IMR-90 (cell line): ENCODE data around the gene NOC2L. TPM values are rescaled to one million over a fixed set of nuclear protein-coding genes. Genes with fewer than 3 reads are reported as not detected.

Experiments
- ATAC-seq: fragments of 200-7000 bp; cut with Tn5 transposase; 2 replicates; pipeline ENCODE4 v1.9.1; 2020; ENCODE audit warnings: low read depth, mild to moderate bottlenecking, moderate library complexity
- BruUV-seq: library from RNA; stranded (reverse); fragments of 400-500 nt; replicated peaks from 2 replicates; lab custom pipeline; 2021; lab: Mats Ljungman, UMichigan
- CTCF ChIA-PET: fragments of 300-600 bp; formaldehyde crosslinking; extraction: SDS; loops from one replicate; lab custom pipeline; 2021; ENCODE audit warnings: antibody characterized with exemption; lab: Yijun Ruan, JAX
- POLR2A ChIA-PET: fragments of 300-600 bp; sonication (Branson Sonifier 250); formaldehyde crosslinking; loops from one replicate; lab custom pipeline; 2022; ENCODE audit warnings: antibody characterized with exemption; ENCODE audit not compliant: unreplicated experiment; lab: Charles Lee
- DNase-seq: peaks from one replicate; pipeline ENCODE4 v3.0.0; 2013
- H2AFZ ChIP-seq: replicated peaks from 2 replicates; pipeline ENCODE3; 2013; ENCODE audit warnings: low read length, mild to moderate bottlenecking; ENCODE audit not compliant: poor library complexity
- H2AK5ac ChIP-seq: 2 replicates; pipeline ENCODE4 v1.6.1; 2013; ENCODE audit warnings: low read depth, low read length, inconsistent platforms
- H2AK9ac ChIP-seq: replicated peaks from 2 replicates; pipeline ENCODE3; 2013; ENCODE audit warnings: mild to moderate bottlenecking, low read depth, low read length, moderate library complexity; ENCODE audit not compliant: poor library complexity
- H2BK120ac ChIP-seq: 2 replicates; pipeline ENCODE4 v1.6.1; 2013; ENCODE audit warnings: low read depth, low read length, inconsistent platforms
- H2BK15ac ChIP-seq: 3 replicates; pipeline ENCODE4 v1.6.1; 2013; ENCODE audit warnings: low read depth, low read length, inconsistent platforms
- H2BK20ac ChIP-seq: 2 replicates; pipeline ENCODE4 v1.6.1; 2013; ENCODE audit warnings: low read depth, mild to moderate bottlenecking, inconsistent platforms, low read length, moderate library complexity
- H2BK5ac ChIP-seq: 2 replicates; pipeline ENCODE4 v1.6.1; 2013; ENCODE audit warnings: mild to moderate bottlenecking, low read depth, low read length, inconsistent platforms; ENCODE audit not compliant: poor library complexity, severe bottlenecking
- H3K14ac ChIP-seq: replicated peaks from 2 replicates; pipeline ENCODE4 v1.6.1; 2013; ENCODE audit warnings: low read depth, low read length, inconsistent platforms
- H3K18ac ChIP-seq: 2 replicates; pipeline ENCODE4 v1.6.1; 2013; ENCODE audit warnings: low read depth, low read length, control low read depth
- H3K23ac ChIP-seq: 2 replicates; pipeline ENCODE4 v1.6.1; 2013; ENCODE audit warnings: low read depth, low read length, inconsistent platforms
- H3K27ac ChIP-seq: 2 replicates; pipeline ENCODE4 v1.5.1; 2013; ENCODE audit warnings: mild to moderate bottlenecking, control low read depth, low read length; ENCODE audit not compliant: insufficient read depth
- H3K27me3 ChIP-seq: 2 replicates; pipeline ENCODE4 v1.6.1; 2013; ENCODE audit warnings: low read length; ENCODE audit not compliant: control insufficient read depth, insufficient read depth
- H3K36me3 ChIP-seq: 2 replicates; pipeline ENCODE4 v1.6.1; 2013; ENCODE audit warnings: low read length, mixed read lengths; ENCODE audit not compliant: control insufficient read depth, insufficient read depth
- H3K4ac ChIP-seq: 2 replicates; pipeline ENCODE4 v1.6.1; 2013; ENCODE audit warnings: low read depth, low read length, inconsistent platforms
- H3K4me1 ChIP-seq: 2 replicates; pipeline ENCODE4 v1.6.1; 2013; ENCODE audit warnings: low read length, mixed read lengths; ENCODE audit not compliant: control insufficient read depth, insufficient read depth
- H3K4me2 ChIP-seq: 2 replicates; pipeline ENCODE4 v1.6.1; 2013; ENCODE audit warnings: low read depth, mild to moderate bottlenecking, control low read depth, low read length, moderate library complexity
- H3K4me3 ChIP-seq: 2 replicates; pipeline ENCODE4 v1.5.1; 2013; ENCODE audit warnings: low read depth, mild to moderate bottlenecking, control low read depth, low read length, moderate library complexity; ENCODE audit not compliant: insufficient read depth
- H3K56ac ChIP-seq: 2 replicates; pipeline ENCODE4 v1.6.1; 2013; ENCODE audit warnings: low read length, inconsistent platforms; ENCODE audit not compliant: insufficient read depth; ENCODE audit errors: extremely low read depth
- H3K79me1 ChIP-seq, 2 experiments: 2 replicates each; pipeline ENCODE4 v1.6.1; 2013; ENCODE audit warnings: low read length in 2 of 2, inconsistent platforms in 1 of 2, low read depth in 1 of 2
- H3K9ac ChIP-seq: 2 replicates; pipeline ENCODE4 v1.6.1; 2013; ENCODE audit warnings: low read depth, low read length, control low read depth
- H3K9me1 ChIP-seq: 2 replicates; pipeline ENCODE4 v1.6.1; 2013; ENCODE audit warnings: low read length, inconsistent platforms; ENCODE audit not compliant: insufficient read depth
- H3K9me3 ChIP-seq: 2 replicates; pipeline ENCODE4 v1.6.1; 2013; ENCODE audit warnings: low read length; ENCODE audit not compliant: control insufficient read depth, insufficient read depth
- H4K20me1 ChIP-seq: 2 replicates; pipeline ENCODE4 v1.6.1; 2013; ENCODE audit warnings: low read length, inconsistent platforms; ENCODE audit not compliant: insufficient read depth
- H4K5ac ChIP-seq: 2 replicates; pipeline ENCODE4 v1.6.1; 2013; ENCODE audit warnings: mild to moderate bottlenecking, low read depth, low read length, control low read depth
- H4K8ac ChIP-seq, 2 experiments: 2 replicates each; pipeline ENCODE4 v1.6.1; 2013; ENCODE audit warnings: low read depth in 2 of 2, low read length in 2 of 2, control low read depth in 1 of 2, inconsistent platforms in 1 of 2
- H4K91ac ChIP-seq: 2 replicates; pipeline ENCODE4 v1.6.1; 2013; ENCODE audit warnings: low read depth, low read length, inconsistent platforms; ENCODE audit not compliant: insufficient read depth
- BHLHE40 ChIP-seq: fragments of 150-350 bp; IDR thresholded peaks from 2 replicates; pipeline ENCODE4 v1.6.1; 2016; ENCODE audit warnings: mild to moderate bottlenecking, low read depth, low read length
- CHD1 ChIP-seq: IDR thresholded peaks from 2 replicates; pipeline ENCODE4 v1.6.1; 2012; ENCODE audit warnings: low read depth, low read length, improper control_type of control experiment
- FOS ChIP-seq: fragments of 150-350 bp; IDR thresholded peaks from 2 replicates; pipeline ENCODE4 v1.6.1; 2016; ENCODE audit warnings: low read depth, low read length
- MAFK ChIP-seq: IDR thresholded peaks from 2 replicates; pipeline ENCODE4 v1.6.1; 2012; ENCODE audit warnings: low read depth, low read length, improper control_type of control experiment
- MAZ ChIP-seq: IDR thresholded peaks from 2 replicates; pipeline ENCODE4 v1.6.1; 2012; ENCODE audit warnings: low read depth, mild to moderate bottlenecking, low read length, improper control_type of control experiment, moderate library complexity, borderline replicate concordance
- MXI1 ChIP-seq: IDR thresholded peaks from 2 replicates; pipeline ENCODE4 v1.6.1; 2012; ENCODE audit warnings: low read depth, mild to moderate bottlenecking, low read length, moderate library complexity, borderline replicate concordance
- POLR2A ChIP-seq: IDR thresholded peaks from 2 replicates; pipeline ENCODE4 v1.6.1; 2012; ENCODE audit warnings: mild to moderate bottlenecking, low read depth, low read length
- RFX5 ChIP-seq: IDR thresholded peaks from 2 replicates; pipeline ENCODE4 v1.8.0; 2012; ENCODE audit warnings: low read depth, mild to moderate bottlenecking, low read length, moderate library complexity
- SMC3 ChIP-seq: fragments of 150-350 bp; IDR thresholded peaks from 2 replicates; pipeline ENCODE4 v1.6.1; 2016; ENCODE audit warnings: low read depth, mild to moderate bottlenecking, antibody characterized with exemption, low read length, moderate library complexity
- USF2 ChIP-seq: fragments of 150-350 bp; IDR thresholded peaks from 2 replicates; pipeline ENCODE4 v1.6.1; 2017; ENCODE audit warnings: mild to moderate bottlenecking, antibody characterized with exemption, low read length, low read depth
- WGBS, 2 experiments: methylation state at CpG; one replicate each; pipeline versions ENCODE4 v1.1.5 to v1.1.7; 2013; ENCODE audit warnings: missing lambda C conversion rate in 2 of 2; ENCODE audit not compliant: insufficient read length in 1 of 2; ENCODE audit errors: extremely low coverage in 2 of 2; 5-methylcytosine and 5-hydroxymethylcytosine counted together
- dilution Hi-C: fragments of 300-500 bp; cut with HindIII; formaldehyde crosslinking; loops from one replicate; pipeline ENCODE4 v1.14.3; 2018; ENCODE audit warnings: low sequenced_read_pairs; ENCODE audit not compliant: unreplicated experiment
- in situ Hi-C: fragments of 300-500 bp; cut with MboI; formaldehyde crosslinking; loops from 3 replicates; pipeline ENCODE4 v1.14.3; 2019; ENCODE audit warnings: low sequenced_read_pairs, inconsistent platforms, mixed read lengths
- intact Hi-C: fragments of 100-400 bp; cut with micrococcal nuclease; formaldehyde crosslinking; loops from 2 replicates; pipeline ENCODE4 v1.10.0; 2022
- polyA plus RNA-seq, 3 experiments: library from polyadenylated mRNA; depleted of rRNA; stranded (reverse); fragments of >200 nt; gene quantifications; 2 replicates each; pipeline ENCODE4 v1.2.3, GENCODE V29; 2012; ENCODE audit warnings: low replicate concordance in 1 of 3
- total RNA-seq: library from RNA; depleted of rRNA; stranded (reverse); fragments of >200 nt; gene quantifications from 2 replicates; pipeline ENCODE4 v1.2.3, GENCODE V29; 2012
- TF ChIP-seq, protein P1 (sequence below): conservative IDR thresholded peaks from 2 replicates; pipeline ENCODE4 v1.5.1; 2012; ENCODE audit warnings: mild to moderate bottlenecking, low read depth, low read length, improper control_type of control experiment

Gene NOC2L
- total and polyA plus RNA-seq, 2 of the 4 experiments (the other 2 are of a cell fraction): 74.2 to 106 TPM

- no TSS peak for BruUV-seq
- Histone ChIP-seq H2AK5ac (no peak overlapping the region), H3K4ac (no peak overlapping the region), H3K36me3 (peaks cover 74% of the 10 kb centered on the region), H3K27me3 (no peaks in the 10 kb centered on the region), H3K4me2 (no peak overlapping the region), H2BK15ac (no peak overlapping the region), H3K27ac (no peak overlapping the region), H4K91ac (no peak overlapping the region), H3K4me1 (peaks cover 2% of the 10 kb centered on the region; the same call in 1 of the 2 replicates), H3K9me1 (peaks cover 11% of the 10 kb centered on the region), H4K20me1 (peaks cover 29% of the 10 kb centered on the region), H3K23ac (no peak overlapping the region), H3K79me1 (peaks cover 14 to 52% of the 10 kb centered on the region in 2 experiments), H2AFZ (no peak overlapping the region), H2BK5ac (no peak overlapping the region), H3K14ac (no peak overlapping the region), H4K5ac (no peak overlapping the region), H2BK20ac (no peak overlapping the region), H3K18ac (no peak overlapping the region), H2AK9ac (peak overlapping the region; percentile 42), H2BK120ac (no peak overlapping the region), H3K9me3 (no peaks in the 10 kb centered on the region), H3K9ac (no peak overlapping the region), H4K8ac (no peak overlapping the region), H3K56ac (no peak overlapping the region), H3K4me3 (no peak overlapping the region)
- TF ChIP-seq RFX5: no peak
- TF ChIP-seq CHD1: no peak
- TF ChIP-seq POLR2A: no peak
- TF ChIP-seq MAZ: no peak
- no peak for TF ChIP-seq SMC3
- no peak for TF ChIP-seq MAFK
- TF ChIP-seq FOS: no peak
- no peak for TF ChIP-seq USF2
- no peak for TF ChIP-seq BHLHE40
- TF ChIP-seq, protein P1, sequence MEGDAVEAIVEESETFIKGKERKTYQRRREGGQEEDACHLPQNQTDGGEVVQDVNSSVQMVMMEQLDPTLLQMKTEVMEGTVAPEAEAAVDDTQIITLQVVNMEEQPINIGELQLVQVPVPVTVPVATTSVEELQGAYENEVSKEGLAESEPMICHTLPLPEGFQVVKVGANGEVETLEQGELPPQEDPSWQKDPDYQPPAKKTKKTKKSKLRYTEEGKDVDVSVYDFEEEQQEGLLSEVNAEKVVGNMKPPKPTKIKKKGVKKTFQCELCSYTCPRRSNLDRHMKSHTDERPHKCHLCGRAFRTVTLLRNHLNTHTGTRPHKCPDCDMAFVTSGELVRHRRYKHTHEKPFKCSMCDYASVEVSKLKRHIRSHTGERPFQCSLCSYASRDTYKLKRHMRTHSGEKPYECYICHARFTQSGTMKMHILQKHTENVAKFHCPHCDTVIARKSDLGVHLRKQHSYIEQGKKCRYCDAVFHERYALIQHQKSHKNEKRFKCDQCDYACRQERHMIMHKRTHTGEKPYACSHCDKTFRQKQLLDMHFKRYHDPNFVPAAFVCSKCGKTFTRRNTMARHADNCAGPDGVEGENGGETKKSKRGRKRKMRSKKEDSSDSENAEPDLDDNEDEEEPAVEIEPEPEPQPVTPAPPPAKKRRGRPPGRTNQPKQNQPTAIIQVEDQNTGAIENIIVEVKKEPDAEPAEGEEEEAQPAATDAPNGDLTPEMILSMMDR: no peak
- TF ChIP-seq MXI1: no peak
- ChIA-PET POLR2A (no interaction called here), CTCF (no interaction called here)
- WGBS, 2 experiments: 98% methylated on average over 12 of the region's 32 CpGs; no CpG with 5 or more reads in 1 of the 2 experiments
- DNase-seq (no peak), ATAC-seq (no peak)
- in situ Hi-C loops: no loop called here
- intact Hi-C loops: no loop called here
- dilution Hi-C loops: no loop called here
Measured at GRCh38 chr1:953524-954320, 5.3 kb downstream of the NOC2L start.
